Measurements from ENCODE around the gene LRRC8D.
"Not testable (repeated sequence)": the region's sequence is repeated elsewhere in the genome, so short reads cannot be mapped to it uniquely, and the experiment has no call there.

The LRRC8D gene

DNA sequence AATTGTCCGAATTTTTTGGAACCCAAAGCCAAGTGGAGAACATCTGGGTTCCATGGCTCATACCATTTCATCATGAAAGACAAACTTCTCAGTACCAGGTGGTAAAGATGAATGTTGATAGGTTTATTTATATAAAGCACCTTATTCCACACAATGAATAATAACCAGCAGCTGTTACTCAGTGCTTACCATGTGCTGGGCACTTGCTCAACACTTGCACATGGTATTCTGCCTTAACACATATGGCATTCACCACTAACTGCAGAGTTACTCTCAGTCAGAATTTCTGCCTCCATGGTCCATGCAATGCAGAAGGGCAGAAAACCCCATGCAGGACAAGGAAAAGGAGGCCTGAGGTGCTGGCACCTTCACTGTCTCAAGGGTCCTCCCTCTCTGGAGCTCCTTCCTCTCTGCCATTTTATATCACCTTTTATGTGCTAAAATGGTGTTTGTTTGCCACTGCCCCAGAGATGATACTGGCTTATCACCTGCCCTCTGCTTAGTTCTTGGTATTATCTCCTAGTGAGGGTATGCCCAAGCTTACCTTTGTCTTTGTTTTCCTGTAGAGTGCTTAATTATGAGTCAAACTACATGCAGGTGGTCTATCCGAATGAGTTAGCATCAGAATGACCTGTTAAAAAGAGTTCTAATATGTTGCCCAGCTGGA lies 97.4 kb downstream of the LRRC8D start:
- DNase-seq = no peak

- DNase-seq = no peak
These were observed 97.9 kb downstream of the LRRC8D start for GRCh38 chr1:89918794-89919155.

DNA sequence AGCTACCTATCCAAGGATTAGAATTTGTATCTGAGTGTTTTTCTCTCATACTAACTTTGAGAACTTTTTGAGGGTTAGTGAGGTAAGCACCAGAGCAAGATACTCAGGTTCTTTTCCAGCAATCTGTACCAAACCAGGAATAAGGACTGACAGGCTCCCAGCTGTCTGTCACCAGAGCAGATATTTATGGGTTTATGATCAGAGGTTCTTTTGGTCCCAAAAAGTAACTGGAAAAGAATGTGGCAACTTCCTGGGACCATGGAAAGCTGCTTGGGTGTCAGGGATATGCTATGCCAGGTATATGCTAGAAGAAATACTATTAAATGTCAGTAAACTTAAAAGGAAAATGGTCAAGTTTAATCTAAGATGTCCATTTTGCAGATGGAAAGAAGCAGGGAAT lies 98.3 kb downstream of the LRRC8D start:
- no peak for DNase-seq

DNA sequence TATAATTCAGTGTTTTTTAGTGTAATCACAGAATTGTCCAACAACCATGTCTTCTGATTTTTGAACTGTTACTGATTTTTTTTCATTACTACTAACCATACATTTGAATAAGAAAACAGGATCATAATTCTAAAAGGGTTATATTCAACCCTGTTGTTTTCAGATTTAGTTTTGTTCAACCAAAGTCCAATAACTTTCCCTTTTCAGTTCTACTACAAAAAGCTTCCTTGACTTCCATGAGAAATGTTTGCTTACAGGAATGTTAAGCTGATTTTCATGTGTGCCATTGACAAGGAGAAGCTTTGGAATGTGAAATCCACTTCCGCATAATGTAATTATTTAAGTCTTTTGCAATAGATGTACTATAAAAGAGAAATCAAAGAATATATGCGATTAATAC lies 102.1 kb downstream of the LRRC8D start:
- no peak for DNase-seq

GRCh38 chr1:89923517-89923916 lies 102.7 kb downstream of the LRRC8D start:
- DNase-seq = no peak

- DNase-seq = not testable (repeated sequence)
These were observed 103.2 kb downstream of the LRRC8D start for GRCh38 chr1:89924075-89924474.

- no peak for DNase-seq
These were observed 106.2 kb downstream of the LRRC8D start for GRCh38 chr1:89927049-89927448.

- DNase-seq = no peak
These were observed 106.6 kb downstream of the LRRC8D start for GRCh38 chr1:89927478-89927877.

GRCh38 chr1:89928506-89928905 lies 107.7 kb downstream of the LRRC8D start:
- no peak for DNase-seq

DNA sequence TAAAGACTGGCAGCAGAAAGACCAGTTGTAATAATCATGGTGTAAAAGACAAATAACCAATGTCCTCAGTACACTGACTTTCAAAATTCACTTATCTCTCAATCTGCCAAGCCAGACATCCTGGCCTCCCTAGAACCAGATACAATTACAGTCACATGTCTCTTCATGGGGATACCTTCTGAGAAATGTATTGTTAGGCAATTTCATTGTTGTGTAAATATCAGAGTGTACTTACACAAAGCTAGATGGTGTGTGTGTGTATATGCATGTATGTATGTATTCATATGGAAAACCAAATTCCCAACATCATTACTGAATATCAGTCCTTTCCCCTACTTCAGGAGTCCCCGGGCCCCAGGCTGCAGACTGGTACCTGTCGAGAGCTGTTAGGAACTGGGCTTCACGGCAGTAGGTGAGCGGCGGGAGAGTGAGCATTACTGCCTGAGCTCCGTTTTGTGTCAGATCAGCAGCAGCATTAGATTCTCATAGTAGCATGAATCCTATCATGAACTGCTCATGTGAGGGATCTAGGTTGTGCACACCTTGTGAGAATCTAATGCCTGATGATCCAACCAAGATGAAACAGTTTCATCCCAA lies 108.7 kb downstream of the LRRC8D start:
- DNase-seq = no peak

GRCh38 chr1:89930579-89930978 lies 109.7 kb downstream of the LRRC8D start:
- no peak for DNase-seq

GRCh38 chr1:89931964-89932363 lies 111.1 kb downstream of the LRRC8D start:
- no peak for DNase-seq

- DNase-seq = no peak
These were observed 111.9 kb downstream of the LRRC8D start for GRCh38 chr1:89932598-89933364.

- DNase-seq = no peak
These were observed 113.6 kb downstream of the LRRC8D start for GRCh38 chr1:89934461-89934860.

DNA sequence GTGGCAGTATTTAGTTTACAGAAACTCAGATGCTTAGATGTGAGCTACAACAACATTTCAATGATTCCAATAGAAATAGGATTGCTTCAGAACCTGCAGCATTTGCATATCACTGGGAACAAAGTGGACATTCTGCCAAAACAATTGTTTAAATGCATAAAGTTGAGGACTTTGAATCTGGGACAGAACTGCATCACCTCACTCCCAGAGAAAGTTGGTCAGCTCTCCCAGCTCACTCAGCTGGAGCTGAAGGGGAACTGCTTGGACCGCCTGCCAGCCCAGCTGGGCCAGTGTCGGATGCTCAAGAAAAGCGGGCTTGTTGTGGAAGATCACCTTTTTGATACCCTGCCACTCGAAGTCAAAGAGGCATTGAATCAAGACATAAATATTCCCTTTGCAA lies 114.4 kb downstream of the LRRC8D start:
- DNase-seq = no peak

- DNase-seq = no peak
These were observed 115.9 kb downstream of the LRRC8D start for GRCh38 chr1:89936694-89937093.

- DNase-seq = no peak
These were observed 117.6 kb downstream of the LRRC8D start for GRCh38 chr1:89938171-89939055.

DNA sequence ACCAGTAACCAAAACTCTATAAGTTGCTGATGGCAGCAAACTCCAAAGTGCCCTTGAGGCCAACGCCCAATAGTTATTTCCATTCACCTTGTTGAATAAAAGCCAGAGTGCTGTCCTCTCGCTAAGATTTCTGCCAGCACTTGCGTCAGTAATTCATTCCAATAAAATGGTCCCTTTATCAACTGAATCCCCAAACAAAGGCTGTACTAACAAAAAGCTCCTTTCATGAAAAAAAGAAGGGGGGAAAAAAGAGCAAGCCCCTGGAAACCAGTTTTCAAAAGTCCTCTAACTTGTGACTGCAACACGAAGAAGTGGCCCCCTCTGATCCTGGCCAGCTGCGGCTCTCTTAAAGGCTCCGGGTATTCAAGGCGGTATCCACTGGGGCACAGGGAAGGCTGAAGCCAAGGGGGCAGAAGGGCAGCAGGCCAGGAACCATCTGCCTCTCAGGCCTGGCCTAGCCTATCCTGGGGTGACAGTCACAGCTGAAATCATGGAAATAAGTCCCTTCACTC lies 118.3 kb downstream of the LRRC8D start:
- DNase-seq = no peak

DNA sequence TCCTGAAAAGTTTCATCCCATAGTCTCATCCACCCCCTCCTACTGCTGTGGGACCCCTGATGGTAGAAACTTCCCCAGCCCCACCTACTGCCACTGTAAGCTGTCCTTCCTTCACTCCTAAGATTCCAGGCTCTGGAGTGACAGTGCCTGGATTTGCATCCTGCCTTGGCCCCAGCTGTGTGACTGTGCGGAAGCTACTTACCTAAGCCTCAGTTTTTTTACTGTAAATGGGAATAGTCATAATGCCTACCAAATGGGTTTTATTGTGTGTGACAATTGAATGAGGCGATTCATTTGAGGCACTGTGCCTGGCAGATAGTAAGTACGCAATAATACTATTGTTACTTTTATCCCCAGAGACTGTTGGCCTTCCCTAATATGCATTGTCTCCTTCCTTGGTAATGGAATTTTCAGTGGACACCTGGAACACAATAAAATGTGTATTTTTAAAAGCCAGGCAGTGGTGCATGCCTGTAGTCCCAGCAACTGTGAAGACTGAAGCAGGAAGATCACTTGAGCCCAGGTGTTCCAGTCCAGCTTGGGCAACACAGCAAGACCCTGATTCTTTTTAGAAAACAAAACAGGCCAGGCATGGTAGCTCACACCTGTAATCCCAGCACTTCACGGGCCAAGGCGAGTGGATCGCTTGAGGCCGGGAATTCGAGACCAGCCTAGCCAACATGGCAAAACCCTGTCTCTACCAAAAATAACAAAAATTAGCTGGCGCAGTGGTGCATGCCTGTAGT lies 119.0 kb downstream of the LRRC8D start:
- DNase-seq = no peak

- DNase-seq = peak; percentile 10
These were observed 120.4 kb downstream of the LRRC8D start for GRCh38 chr1:89941110-89941766.

GRCh38 chr1:89942014-89942413 lies 121.2 kb downstream of the LRRC8D start:
- no peak for DNase-seq

Data from activated CD4-positive, alpha-beta T cell treated with anti-CD3 and anti-CD28 coated beads, Interleukin-2, Interleukin-6, amounts not matched to agents 100 ng/mL and 50 ng/mL, durations not matched to agents 16 hours and 8 hours (primary cell).